Measurements from ENCODE around the gene NFIC. TPM values are rescaled to one million over a fixed set of nuclear protein-coding genes. Genes with fewer than 3 reads are reported as not detected.
A peak's percentile ranks its signal among the peaks of the same experiment; 100 is the strongest.

NFIC gene
- total RNA-seq, 4 donors from 2014 or later: 76.2 to 183 (median 132) TPM

GRCh38 chr19:3453840-3454239 is 87.5 kb downstream of the NFIC start:
- Histone ChIP-seq H3K4me1 (peaks cover 13 to 33% of the 10 kb centered on the region in 2 donors), H3K4me3 (replicated peaks in 1 of 3) (no peak overlapping the region), H3K27me3 (no peaks in the 10 kb centered on the region), H3K27ac (no peak overlapping the region), H3K9me3 (no peaks in the 10 kb centered on the region), H3K36me3 (peaks cover 56 to 70% of the 10 kb centered on the region in 2 donors)
- no peak for TF ChIP-seq POLR2A (IDR thresholded peaks at IDR 0.05)
- no peak for TF ChIP-seq CTCF (IDR thresholded peaks at IDR 0.05)
- no peak for DNase-seq
- WGBS, 2 donors: 54 to 86% methylated on average over 4 to 15 of the region's 25 CpGs
- intact Hi-C loops (cut with DNase I): no loop called here

GRCh38 chr19:3454656-3455392 is 88.4 kb downstream of the NFIC start:
- no peak overlapping the region for H3K4me3 ChIP-seq (replicated peaks in 1 of 3)
- H3K36me3 ChIP-seq: peaks cover 46 to 60% of the 10 kb centered on the region in 2 donors
- intact Hi-C loops (cut with DNase I): no loop called here
- peak overlapping the region in 1 of 3 donors; percentile 10 for H3K27ac ChIP-seq
- H3K9me3 ChIP-seq: no peaks in the 10 kb centered on the region
- no peak for TF ChIP-seq CTCF (IDR thresholded peaks at IDR 0.05)
- TF ChIP-seq POLR2A (IDR thresholded peaks at IDR 0.05): no peak
- 97 to 98% methylated on average over 15 of the region's 15 CpGs for WGBS, 2 donors
- no peak for DNase-seq
- no peaks in the 10 kb centered on the region for H3K27me3 ChIP-seq
- H3K4me1 ChIP-seq: peaks cover 22 to 42% of the 10 kb centered on the region in 2 donors

GRCh38 chr19:3455393-3455955 is 89.1 kb downstream of the NFIC start:
- no peak overlapping the region for H3K4me3 ChIP-seq (replicated peaks in 1 of 3)
- WGBS, 2 donors: 87 to 92% methylated on average over 6 to 7 of the region's 7 CpGs
- intact Hi-C loops (cut with DNase I): no loop called here
- H3K4me1 ChIP-seq: peaks cover 28 to 46% of the 10 kb centered on the region in 2 donors
- no peak for DNase-seq
- no peak overlapping the region for H3K27ac ChIP-seq
- peaks cover 45 to 55% of the 10 kb centered on the region in 2 donors for H3K36me3 ChIP-seq
- H3K9me3 ChIP-seq: no peaks in the 10 kb centered on the region
- H3K27me3 ChIP-seq: no peaks in the 10 kb centered on the region
- TF ChIP-seq POLR2A (IDR thresholded peaks at IDR 0.05) (no peak), CTCF (IDR thresholded peaks at IDR 0.05) (no peak)

- 89% methylated on average over 19 to 33 of the region's 37 CpGs for WGBS, 2 donors
- H3K36me3 ChIP-seq: peaks cover 45 to 51% of the 10 kb centered on the region in 2 donors
- H3K9me3 ChIP-seq: no peaks in the 10 kb centered on the region
- H3K27me3 ChIP-seq: no peaks in the 10 kb centered on the region
- no peak for DNase-seq
- intact Hi-C loops (cut with DNase I): no loop called here
- no peak overlapping the region for H3K4me3 ChIP-seq (replicated peaks in 1 of 3)
- peak overlapping the region in 1 of 3 donors; percentile 77 for H3K27ac ChIP-seq
- TF ChIP-seq POLR2A (IDR thresholded peaks at IDR 0.05) (no peak), CTCF (IDR thresholded peaks at IDR 0.05) (no peak)
- H3K4me1 ChIP-seq: peaks cover 28 to 40% of the 10 kb centered on the region in 2 donors
Measured at GRCh38 chr19:3455960-3456601, 89.7 kb downstream of the NFIC start.
